ENCODE results near the gene UROC1. TPM values are rescaled to one million over a fixed set of nuclear protein-coding genes. Genes with fewer than 3 reads are reported as not detected.

Gene UROC1
- total RNA-seq, 1 experiment from 2014 or later = 0.21 TPM

- in situ Hi-C loops (cut with HindIII; ENCODE audit: low pct_unique_long_range_greater_than_20kb, low sequenced_read_pairs) = no loop called here
- no peak for DNase-seq (ENCODE audit: low read depth, low spot score)
These were observed 6.9 kb upstream of the UROC1 start for GRCh38 chr3:126524429-126524988.

- DNase-seq (ENCODE audit: low read depth, low spot score) = peak; percentile 38
- in situ Hi-C loops (cut with HindIII; ENCODE audit: low pct_unique_long_range_greater_than_20kb, low sequenced_read_pairs) = no loop called here
These were observed 6.3 kb upstream of the UROC1 start, which contains the start of gene CHST13 for GRCh38 chr3:126523745-126524428. CHST13 (plus strand) TSS chr3:126524155; CDS start chr3:126524333, 178 bp downstream.

- in situ Hi-C loops (cut with HindIII; ENCODE audit: low pct_unique_long_range_greater_than_20kb, low sequenced_read_pairs) = no loop called here
- DNase-seq (ENCODE audit: low read depth, low spot score) = peak; percentile 69
These were observed 4.8 kb upstream of the UROC1 start for GRCh38 chr3:126522363-126522788.

GRCh38 chr3:126521122-126521891, 3.7 kb upstream of the UROC1 start:
- in situ Hi-C loops (cut with HindIII; ENCODE audit: low pct_unique_long_range_greater_than_20kb, low sequenced_read_pairs) = no loop called here

GRCh38 chr3:126519506-126520455, 2.2 kb upstream of the UROC1 start:
- in situ Hi-C loops (cut with HindIII; ENCODE audit: low pct_unique_long_range_greater_than_20kb, low sequenced_read_pairs) = no loop called here
- DNase-seq (ENCODE audit: low read depth, low spot score) = no peak

More at GRCh38 chr3:126521122-126521891, 3.7 kb upstream of the UROC1 start:
- no peak for DNase-seq (ENCODE audit: low read depth, low spot score)

- in situ Hi-C loops (cut with HindIII; ENCODE audit: low pct_unique_long_range_greater_than_20kb, low sequenced_read_pairs) = no loop called here
- no peak for DNase-seq (ENCODE audit: low read depth, low spot score)
These were observed 1.2 kb upstream of the UROC1 start for GRCh38 chr3:126518779-126519177.

GRCh38 chr3:126517986-126518778, 609 bp upstream of the UROC1 start:
- in situ Hi-C loops (cut with HindIII; ENCODE audit: low pct_unique_long_range_greater_than_20kb, low sequenced_read_pairs) = no loop called here
- DNase-seq (ENCODE audit: low read depth, low spot score) = no peak

- DNase-seq (ENCODE audit: low read depth, low spot score) = no peak
- in situ Hi-C loops (cut with HindIII; ENCODE audit: low pct_unique_long_range_greater_than_20kb, low sequenced_read_pairs) = no loop called here
These were observed 660 bp downstream of the UROC1 start for GRCh38 chr3:126516936-126517290.

GRCh38 chr3:126516152-126516935, 1.2 kb downstream of the UROC1 start:
- in situ Hi-C loops (cut with HindIII; ENCODE audit: low pct_unique_long_range_greater_than_20kb, low sequenced_read_pairs) = no loop called here
- DNase-seq (ENCODE audit: low read depth, low spot score) = no peak

- DNase-seq (ENCODE audit: low read depth, low spot score) = no peak
- in situ Hi-C loops (cut with HindIII; ENCODE audit: low pct_unique_long_range_greater_than_20kb, low sequenced_read_pairs) = no loop called here
These were observed 2.4 kb downstream of the UROC1 start for GRCh38 chr3:126515066-126515706.

- in situ Hi-C loops (cut with HindIII; ENCODE audit: low pct_unique_long_range_greater_than_20kb, low sequenced_read_pairs) = no loop called here
- DNase-seq (ENCODE audit: low read depth, low spot score) = no peak
These were observed 3.4 kb downstream of the UROC1 start for GRCh38 chr3:126514161-126514560.

GRCh38 chr3:126512916-126513650, 4.5 kb downstream of the UROC1 start:
- DNase-seq (ENCODE audit: low read depth, low spot score) = no peak
- in situ Hi-C loops (cut with HindIII; ENCODE audit: low pct_unique_long_range_greater_than_20kb, low sequenced_read_pairs) = no loop called here

GRCh38 chr3:126512026-126512425, 5.5 kb downstream of the UROC1 start:
- in situ Hi-C loops (cut with HindIII; ENCODE audit: low pct_unique_long_range_greater_than_20kb, low sequenced_read_pairs) = no loop called here
- DNase-seq (ENCODE audit: low read depth, low spot score) = peak; percentile 17

- in situ Hi-C loops (cut with HindIII; ENCODE audit: low pct_unique_long_range_greater_than_20kb, low sequenced_read_pairs) = no loop called here
- DNase-seq (ENCODE audit: low read depth, low spot score) = no peak
These were observed 6.3 kb downstream of the UROC1 start for GRCh38 chr3:126511291-126511690.

GRCh38 chr3:126510308-126510910, 7.2 kb downstream of the UROC1 start:
- no peak for DNase-seq (ENCODE audit: low read depth, low spot score)
- in situ Hi-C loops (cut with HindIII; ENCODE audit: low pct_unique_long_range_greater_than_20kb, low sequenced_read_pairs) = no loop called here

All from SK-MEL-5 (cell line).